Small intestine (tissue), 7 donors: ENCODE results near the gene ZNF76. TPM values are rescaled to one million over a fixed set of nuclear protein-coding genes. Genes with fewer than 3 reads are reported as not detected.

Source experiments
- DNase-seq, 2 donors: peaks; one replicate each; pipeline versions ENCODE4 v3.0.0 to v3.0.0-alpha.2; 2013
- FAIRE-seq: peaks from 2 replicates; lab custom pipeline; 2012; peaks lifted over from hg19 to GRCh38; lab: Jason Lieb, UNC
- H3K27ac ChIP-seq, 3 donors: one replicate each; pipeline ENCODE4 v1.5.1; 2013; ENCODE audit warnings: low read length in 2 of 3, mild to moderate bottlenecking in 2 of 3, control low read depth in 1 of 3, inconsistent platforms in 1 of 3, low read depth in 1 of 3, moderate library complexity in 1 of 3
- H3K27me3 ChIP-seq, 3 donors: one replicate each; pipeline ENCODE4 v1.6.1; 2013; ENCODE audit warnings: low read length in 3 of 3, inconsistent platforms in 1 of 3; ENCODE audit not compliant: control insufficient read depth in 3 of 3, insufficient read depth in 3 of 3
- H3K36me3 ChIP-seq, 3 donors: one replicate each; pipeline ENCODE4 v1.6.1; 2013; ENCODE audit warnings: low read length in 3 of 3, inconsistent platforms in 1 of 3, low read depth in 1 of 3, mild to moderate bottlenecking in 1 of 3, moderate library complexity in 1 of 3; ENCODE audit not compliant: control insufficient read depth in 3 of 3, insufficient read depth in 2 of 3
- H3K4me1 ChIP-seq, 3 donors: one replicate each; pipeline ENCODE4 v1.6.1; 2013; ENCODE audit warnings: low read length in 2 of 3, inconsistent platforms in 1 of 3, low read depth in 1 of 3, mild to moderate bottlenecking in 1 of 3, moderate library complexity in 1 of 3; ENCODE audit not compliant: control insufficient read depth in 3 of 3, insufficient read depth in 2 of 3
- H3K4me3 ChIP-seq, 3 donors: one replicate each; pipeline ENCODE4 v1.5.1; 2013; ENCODE audit warnings: low read length in 3 of 3, control low read depth in 1 of 3, inconsistent platforms in 1 of 3, low read depth in 1 of 3, mild to moderate bottlenecking in 1 of 3, moderate library complexity in 1 of 3
- H3K9me3 ChIP-seq, 2 donors: one replicate each; pipeline ENCODE4 v1.6.1; 2013; ENCODE audit warnings: low read depth in 1 of 2, low read length in 1 of 2; ENCODE audit not compliant: control insufficient read depth in 2 of 2, insufficient read depth in 1 of 2
- WGBS, 3 donors: extraction: QIAGEN DNeasy Blood & Tissue Kit; methylation state at CpG; one replicate each; pipeline ENCODE4 v1.1.7; 2013; 5-methylcytosine and 5-hydroxymethylcytosine counted together
- polyA plus RNA-seq, 4 donors: library from polyadenylated mRNA; stranded (reverse) in 3 of 4; unstranded in 1 of 4; fragments of 200-250 nt in 3 of 4; fragments of 120-200 nt in 1 of 4; gene quantifications; one replicate each; pipeline versions ENCODE4 v1.2.1 to v1.2.3, GENCODE V29; 2013
- donor health status: healthy with polysubstance abuse.
- donor health status: control.
- donor health status: control.
- donor health status: Bipolar disorder and iron deficiency.
- donor health status: healthy.

Gene ZNF76
- polyA plus RNA-seq, 4 donors = 16.2 to 33.9 (median 24.4) TPM

- H3K4me3 ChIP-seq = no peak overlapping the region
- H3K9me3 ChIP-seq = no peaks in the 10 kb centered on the region
- H3K27me3 ChIP-seq = no peaks in the 10 kb centered on the region
- WGBS, 3 donors = 47% methylated on average over 12 of the region's 12 CpGs
- H3K27ac ChIP-seq = no peak overlapping the region
- DNase-seq (peak; percentile 74 to 79), FAIRE-seq (no peak)
- H3K4me1 ChIP-seq = peaks cover 0 to 21% (median 0%) of the 10 kb centered on the region in 3 donors
- peaks cover 0 to 33% (median 0%) of the 10 kb centered on the region in 3 donors for H3K36me3 ChIP-seq
Measured at GRCh38 chr6:35240838-35241801, 18.4 kb upstream of the ZNF76 start.

- no peak overlapping the region for H3K27ac ChIP-seq
- H3K4me3 ChIP-seq = no peak overlapping the region
- H3K9me3 ChIP-seq = no peaks in the 10 kb centered on the region
- H3K4me1 ChIP-seq = peaks cover 0 to 21% (median 0%) of the 10 kb centered on the region in 3 donors
- H3K36me3 ChIP-seq = peaks cover 0 to 33% (median 0%) of the 10 kb centered on the region in 3 donors
- no peak for FAIRE-seq
- no peak for DNase-seq
- no peaks in the 10 kb centered on the region for H3K27me3 ChIP-seq
- WGBS, 3 donors = 92 to 95% (median 92%) methylated on average over 5 of the region's 5 CpGs
Measured at GRCh38 chr6:35242486-35242885, 17.0 kb upstream of the ZNF76 start.

- Histone ChIP-seq H3K4me1 (peaks cover 0 to 19% (median 0%) of the 10 kb centered on the region in 3 donors), H3K36me3 (peaks cover 0 to 33% (median 0%) of the 10 kb centered on the region in 3 donors), H3K27me3 (no peaks in the 10 kb centered on the region), H3K9me3 (no peaks in the 10 kb centered on the region), H3K4me3 (no peak overlapping the region), H3K27ac (no peak overlapping the region)
- FAIRE-seq (no peak), DNase-seq (no peak)
- 95 to 97% (median 95%) methylated on average over 13 of the region's 13 CpGs for WGBS, 3 donors
Measured at GRCh38 chr6:35242906-35243305, 16.6 kb upstream of the ZNF76 start.

DNA sequence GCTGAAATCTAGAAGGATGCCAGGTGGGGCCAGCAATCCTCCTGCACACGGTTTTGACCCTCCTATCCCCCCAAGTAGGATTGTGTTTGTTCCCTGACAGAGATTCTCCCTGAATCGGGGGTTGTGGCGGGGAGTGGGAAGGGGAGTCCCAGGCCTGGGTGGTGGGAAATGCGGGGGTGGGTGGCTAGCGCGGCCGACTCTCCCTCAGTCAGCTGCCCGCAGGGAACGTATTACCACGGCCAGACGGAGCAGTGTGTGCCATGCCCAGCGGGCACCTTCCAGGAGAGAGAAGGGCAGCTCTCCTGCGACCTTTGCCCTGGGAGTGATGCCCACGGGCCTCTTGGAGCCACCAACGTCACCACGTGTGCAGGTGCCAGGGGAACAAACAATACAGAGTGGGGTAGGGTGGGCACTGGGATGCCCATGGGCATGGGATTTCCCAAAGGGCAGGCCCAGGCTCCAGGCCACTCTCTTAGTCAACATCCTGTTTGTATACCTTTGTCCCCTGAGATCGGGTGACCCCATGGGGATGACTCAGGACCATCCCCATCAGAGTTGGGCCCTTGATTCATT is 16.1 kb upstream of the ZNF76 start:
- FAIRE-seq = no peak
- DNase-seq = no peak
- Histone ChIP-seq H3K4me3 (no peak overlapping the region), H3K27ac (no peak overlapping the region), H3K36me3 (peaks cover 0 to 34% (median 0%) of the 10 kb centered on the region in 3 donors), H3K27me3 (no peaks in the 10 kb centered on the region), H3K9me3 (no peaks in the 10 kb centered on the region), H3K4me1 (peaks cover 0 to 19% (median 0%) of the 10 kb centered on the region in 3 donors)
- WGBS, 3 donors = 58 to 78% (median 73%) methylated on average over 17 of the region's 17 CpGs

DNA sequence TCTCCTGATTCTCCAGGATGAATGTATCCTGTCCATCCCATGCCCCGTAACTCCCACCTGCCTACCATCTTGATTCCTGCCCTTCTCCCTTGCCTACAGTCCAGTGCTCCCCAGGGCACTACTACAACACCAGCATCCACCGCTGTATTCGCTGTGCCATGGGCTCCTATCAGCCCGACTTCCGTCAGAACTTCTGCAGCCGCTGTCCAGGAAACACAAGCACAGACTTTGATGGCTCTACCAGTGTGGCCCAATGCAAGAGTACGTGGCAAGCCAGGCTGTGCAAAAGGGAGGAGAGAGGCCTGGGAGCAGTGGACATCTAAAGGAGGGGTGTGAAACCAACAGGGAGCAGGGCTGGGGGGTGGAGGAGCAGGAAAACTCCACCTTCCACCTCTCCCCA is 15.0 kb upstream of the ZNF76 start:
- Histone ChIP-seq H3K4me1 (peaks cover 0 to 10% (median 0%) of the 10 kb centered on the region in 3 donors), H3K27ac (no peak overlapping the region), H3K4me3 (no peak overlapping the region), H3K36me3 (peaks cover 0 to 36% (median 0%) of the 10 kb centered on the region in 3 donors), H3K9me3 (no peaks in the 10 kb centered on the region), H3K27me3 (no peaks in the 10 kb centered on the region)
- DNase-seq (no peak), FAIRE-seq (no peak)
- 94 to 96% (median 96%) methylated on average over 7 of the region's 7 CpGs for WGBS, 3 donors

- H3K4me3 ChIP-seq = no peak overlapping the region
- 86 to 95% (median 90%) methylated on average over 2 of the region's 2 CpGs for WGBS, 3 donors
- FAIRE-seq (no peak), DNase-seq (no peak)
- peaks cover 0 to 31% (median 0%) of the 10 kb centered on the region in 3 donors for H3K36me3 ChIP-seq
- H3K27ac ChIP-seq = no peak overlapping the region
- no peaks in the 10 kb centered on the region for H3K9me3 ChIP-seq
- no peaks in the 10 kb centered on the region for H3K4me1 ChIP-seq
- no peaks in the 10 kb centered on the region for H3K27me3 ChIP-seq
Measured at GRCh38 chr6:35247642-35248231, 11.8 kb upstream of the ZNF76 start.

- Histone ChIP-seq H3K4me1 (no peaks in the 10 kb centered on the region), H3K9me3 (no peaks in the 10 kb centered on the region), H3K36me3 (peaks cover 0 to 25% (median 0%) of the 10 kb centered on the region in 3 donors), H3K27me3 (no peaks in the 10 kb centered on the region), H3K4me3 (no peak overlapping the region), H3K27ac (no peak overlapping the region)
- FAIRE-seq (no peak), DNase-seq (no peak)
- WGBS, 3 donors = 56 to 65% (median 64%) methylated on average over 3 of the region's 3 CpGs
Measured at GRCh38 chr6:35248300-35248699, 11.2 kb upstream of the ZNF76 start.

GRCh38 chr6:35248965-35249364 is 10.6 kb upstream of the ZNF76 start:
- H3K27ac ChIP-seq = no peak overlapping the region
- no peaks in the 10 kb centered on the region for H3K9me3 ChIP-seq
- H3K27me3 ChIP-seq = no peaks in the 10 kb centered on the region
- H3K4me1 ChIP-seq = no peaks in the 10 kb centered on the region
- peaks cover 0 to 21% (median 0%) of the 10 kb centered on the region in 3 donors for H3K36me3 ChIP-seq
- H3K4me3 ChIP-seq = no peak overlapping the region
- 74 to 93% (median 86%) methylated on average over 3 of the region's 3 CpGs for WGBS, 3 donors
- no peak for FAIRE-seq
- DNase-seq = no peak
